ENCODE results near the gene DCTD.

- TF ChIP-seq CTCF (conservative IDR thresholded peaks at IDR 0.05; ENCODE audit: low read depth, low read length) = no peak
- TF ChIP-seq EZH2 (IDR thresholded peaks at IDR 0.05; ENCODE audit: borderline replicate concordance, low read depth, low read length, poor library complexity, severe bottlenecking) = no peak
These were observed 40.8 kb downstream of the DCTD start for GRCh38 chr4:182876427-182876826.
